CD4-positive, alpha-beta T cell treated with Interleukin-2 at 100 ng/mL for 4 hours (primary cell): ENCODE data around the gene XRCC3.
"Not testable (repeated sequence)": the region's sequence is repeated elsewhere in the genome, so short reads cannot be mapped to it uniquely, and the experiment has no call there.

Experiments used
- DNase-seq: peaks from one replicate; pipeline ENCODE4 v3.0.0-alpha.2; 2020; ENCODE audit warnings: low spot score

XRCC3 gene

DNA sequence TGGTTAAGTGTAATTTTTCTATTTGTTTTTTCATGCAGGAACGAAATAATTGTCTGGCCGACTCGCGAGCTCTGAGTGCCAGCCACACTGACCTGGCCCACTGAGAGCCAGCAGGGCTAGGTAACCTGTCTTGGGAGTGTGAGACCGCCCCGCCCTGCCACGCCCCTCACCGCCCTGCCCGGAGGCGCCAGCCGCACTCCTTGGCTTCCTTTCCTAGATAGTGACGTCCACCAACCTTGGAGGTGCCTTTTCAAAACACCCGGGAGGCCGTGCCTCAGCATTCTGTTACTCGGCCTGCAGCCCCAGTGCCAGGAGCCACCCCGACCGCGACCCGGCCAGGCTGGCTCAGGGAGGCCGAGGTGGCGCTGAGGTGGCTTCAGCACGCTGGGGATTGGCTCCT is 21.7 kb downstream of the XRCC3 start:
- no peak for DNase-seq

DNA sequence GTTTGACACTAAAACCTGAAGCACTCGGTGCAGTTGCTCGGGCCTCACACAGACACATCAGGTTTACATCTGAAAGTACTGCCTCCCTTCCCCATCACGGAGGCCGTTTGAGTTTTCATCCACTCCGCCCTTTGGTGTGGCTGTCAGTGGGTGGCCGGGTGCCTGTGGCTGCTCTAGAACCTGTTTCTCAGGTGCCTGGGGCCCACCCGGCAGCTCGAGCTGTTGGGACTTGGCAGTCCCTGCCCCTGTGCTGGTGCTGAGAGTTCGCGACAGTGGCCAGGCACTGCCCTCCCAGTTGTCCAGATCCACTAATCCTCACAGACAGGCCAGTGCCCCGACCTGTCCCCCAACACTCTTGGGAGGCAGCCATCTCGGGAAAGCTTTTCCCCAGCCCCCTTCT is 22.4 kb downstream of the XRCC3 start:
- DNase-seq = no peak

DNA sequence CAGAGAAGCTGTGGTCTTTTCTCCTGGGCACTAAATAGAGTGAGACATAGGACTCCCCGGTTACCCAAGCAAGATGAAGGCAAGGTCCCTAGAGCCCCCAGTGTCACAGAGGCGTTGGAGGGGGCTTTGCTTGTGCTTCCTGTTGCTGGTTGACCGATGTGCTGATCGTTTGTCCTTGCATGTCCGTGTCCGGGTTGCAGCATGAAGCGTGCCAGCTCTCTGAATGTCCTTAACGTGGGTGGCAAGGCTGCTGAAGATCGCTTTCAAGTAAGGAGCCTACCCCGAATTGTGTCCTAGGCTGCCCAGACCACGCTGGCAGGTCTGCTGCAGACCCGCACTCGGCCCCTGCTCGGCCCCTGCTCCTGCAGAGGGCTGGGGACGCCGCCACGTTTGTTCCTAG is 23.1 kb downstream of the XRCC3 start:
- DNase-seq = no peak

DNA sequence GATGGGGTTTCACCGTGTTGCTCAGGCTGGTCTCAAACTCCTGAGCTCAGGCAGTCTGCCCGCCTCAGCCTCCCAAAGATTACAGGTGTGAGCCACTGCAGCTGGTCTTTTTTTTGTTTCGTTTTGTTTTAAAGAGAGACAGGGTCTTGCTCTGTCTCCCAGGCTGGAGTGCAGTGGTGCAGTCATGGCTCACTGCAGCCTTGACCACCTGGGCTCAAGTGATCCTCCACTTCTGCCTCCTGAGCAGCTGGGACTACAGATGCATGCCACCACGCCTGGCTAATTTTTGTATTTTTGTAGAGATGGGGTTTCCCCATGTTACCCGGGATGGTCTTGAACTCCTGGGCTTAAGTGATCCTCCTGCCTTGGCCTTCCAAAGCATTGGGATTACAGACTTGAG is 23.6 kb downstream of the XRCC3 start:
- not testable (repeated sequence) for DNase-seq

DNA sequence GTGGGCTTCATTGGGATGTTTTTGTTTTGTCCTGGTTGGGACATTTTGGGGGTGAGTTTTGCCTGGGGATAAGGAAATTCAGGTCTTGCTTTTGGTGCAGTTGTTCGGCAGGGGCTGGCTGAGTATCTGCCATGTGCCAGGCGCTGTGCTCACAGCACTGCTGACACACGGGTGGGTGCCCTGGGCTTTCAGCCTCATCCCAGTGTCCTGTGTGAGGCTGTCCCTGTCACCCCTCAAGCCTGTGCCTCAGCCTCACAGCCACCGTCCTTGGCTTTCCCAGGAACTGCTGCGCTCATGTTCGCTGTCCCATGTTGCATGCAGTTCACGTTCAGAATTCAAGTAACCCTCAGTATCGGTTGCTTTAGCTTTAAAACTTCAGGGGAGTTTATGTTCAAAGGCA is 24.9 kb downstream of the XRCC3 start:
- DNase-seq = no peak

DNA sequence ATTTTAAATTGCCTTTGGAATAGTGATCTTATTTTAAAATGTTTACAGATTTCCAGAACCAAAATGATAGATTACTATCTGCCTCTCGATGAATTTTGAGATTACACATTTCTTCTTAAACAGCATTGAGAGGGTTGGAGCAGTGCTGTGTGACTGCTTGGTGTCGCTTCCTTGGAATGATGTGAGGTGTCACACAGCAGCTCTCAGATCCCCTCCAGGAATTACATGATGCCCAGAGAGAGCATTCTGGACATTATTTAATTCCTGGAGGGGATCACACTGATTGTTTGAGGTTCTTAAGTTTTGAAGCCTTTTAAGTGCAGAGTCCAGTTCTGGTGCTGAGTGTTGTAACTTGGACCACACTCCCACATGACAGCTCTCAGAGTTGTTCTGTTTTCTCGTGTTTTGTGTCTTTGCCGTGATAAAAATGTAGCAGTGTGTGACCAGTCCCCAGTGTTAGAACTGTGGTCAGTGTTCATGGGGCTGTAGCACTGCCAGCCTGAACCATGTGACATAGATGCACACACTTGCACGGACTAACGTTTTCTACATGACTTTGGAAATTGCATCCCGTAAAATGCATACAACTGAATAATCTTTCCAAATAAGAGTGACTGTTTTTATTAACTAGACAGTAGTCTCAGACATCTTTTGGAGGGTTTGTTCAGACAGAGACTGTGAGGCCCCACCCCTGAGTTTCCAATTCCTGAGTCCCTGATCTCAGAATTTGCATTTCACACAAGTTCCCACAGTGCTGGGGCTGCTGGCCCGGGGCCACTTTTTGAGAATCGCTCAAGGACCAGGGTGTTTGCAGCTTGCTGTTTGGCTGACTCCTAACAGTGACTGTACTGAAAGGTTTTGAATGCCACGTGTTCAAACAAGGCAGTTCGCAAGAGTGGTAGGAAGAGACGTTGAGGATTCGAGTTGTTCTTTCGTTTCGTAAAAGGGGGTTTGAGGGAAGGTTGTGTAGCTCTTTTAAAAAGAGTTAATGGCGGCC is 26.0 kb downstream of the XRCC3 start:
- DNase-seq = no peak

DNA sequence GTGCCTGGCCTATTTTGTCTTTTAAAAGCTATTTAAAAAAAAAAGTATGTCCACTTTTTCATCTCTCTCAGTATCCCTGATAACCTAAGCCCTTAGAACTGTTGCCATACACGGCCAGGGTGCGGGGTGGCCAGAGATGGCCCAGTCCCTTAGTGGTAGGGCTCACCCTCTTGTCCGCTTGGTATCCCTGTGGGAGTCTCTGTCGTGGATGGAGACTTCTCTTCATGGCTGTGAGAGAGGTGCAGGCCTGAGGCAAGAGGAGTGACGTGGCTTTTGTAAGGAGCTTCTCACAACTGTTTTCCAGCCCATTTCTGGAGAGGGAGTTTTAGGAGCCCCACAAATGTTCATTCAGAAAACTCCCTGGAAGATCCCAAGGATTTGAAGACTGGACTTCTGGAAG is 26.8 kb downstream of the XRCC3 start:
- DNase-seq = no peak

DNA sequence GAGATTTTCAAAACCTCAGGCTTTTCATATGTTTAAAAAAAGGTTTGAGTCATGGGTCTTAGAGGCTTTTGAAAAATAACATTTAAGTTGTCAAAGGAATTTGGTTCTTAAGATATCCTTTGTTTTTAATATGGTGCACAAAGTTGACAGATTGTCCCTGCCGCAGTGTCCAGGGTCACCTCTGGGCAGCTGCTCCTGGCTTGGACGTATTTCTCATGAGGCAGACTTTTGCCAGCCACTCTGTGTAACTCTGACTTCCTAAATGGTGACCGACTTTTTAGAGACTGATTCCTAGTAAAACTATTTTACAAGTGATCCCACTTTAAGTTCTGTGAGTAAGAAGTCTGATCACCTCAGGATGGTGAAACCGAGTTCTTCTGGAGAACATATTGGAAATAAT is 27.5 kb downstream of the XRCC3 start:
- DNase-seq = no peak

DNA sequence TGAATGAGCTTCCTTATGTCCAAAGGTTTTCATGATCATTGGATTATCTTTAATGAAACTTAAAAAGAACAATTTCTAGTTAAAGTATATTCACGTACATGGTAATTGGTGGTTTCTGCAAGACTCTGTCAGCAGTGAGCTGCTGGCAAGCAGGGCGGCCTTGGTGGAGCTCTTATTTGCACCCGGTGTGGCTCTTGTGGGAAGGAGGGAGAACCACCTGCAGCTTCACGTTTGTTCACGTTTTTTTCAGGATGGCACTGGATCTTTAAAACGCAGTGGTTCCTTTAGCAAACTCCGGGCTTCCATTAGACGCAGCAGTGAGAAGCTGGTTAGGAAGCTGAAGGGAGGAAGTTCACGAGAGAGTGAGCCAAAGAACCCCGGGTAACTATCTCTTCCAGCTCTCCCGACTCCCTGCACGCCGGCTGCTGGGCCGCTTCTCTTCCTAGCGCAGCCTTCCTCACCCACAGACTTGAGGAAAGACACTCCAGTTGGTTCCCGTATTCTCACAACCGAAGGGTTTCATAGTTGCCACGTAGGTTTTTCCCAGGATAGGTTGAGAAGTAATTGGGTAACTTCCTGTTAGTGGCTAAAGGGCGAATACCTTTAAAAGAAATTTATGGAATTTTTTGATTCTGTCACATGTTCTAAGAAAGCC is 28.3 kb downstream of the XRCC3 start:
- DNase-seq = no peak

DNA sequence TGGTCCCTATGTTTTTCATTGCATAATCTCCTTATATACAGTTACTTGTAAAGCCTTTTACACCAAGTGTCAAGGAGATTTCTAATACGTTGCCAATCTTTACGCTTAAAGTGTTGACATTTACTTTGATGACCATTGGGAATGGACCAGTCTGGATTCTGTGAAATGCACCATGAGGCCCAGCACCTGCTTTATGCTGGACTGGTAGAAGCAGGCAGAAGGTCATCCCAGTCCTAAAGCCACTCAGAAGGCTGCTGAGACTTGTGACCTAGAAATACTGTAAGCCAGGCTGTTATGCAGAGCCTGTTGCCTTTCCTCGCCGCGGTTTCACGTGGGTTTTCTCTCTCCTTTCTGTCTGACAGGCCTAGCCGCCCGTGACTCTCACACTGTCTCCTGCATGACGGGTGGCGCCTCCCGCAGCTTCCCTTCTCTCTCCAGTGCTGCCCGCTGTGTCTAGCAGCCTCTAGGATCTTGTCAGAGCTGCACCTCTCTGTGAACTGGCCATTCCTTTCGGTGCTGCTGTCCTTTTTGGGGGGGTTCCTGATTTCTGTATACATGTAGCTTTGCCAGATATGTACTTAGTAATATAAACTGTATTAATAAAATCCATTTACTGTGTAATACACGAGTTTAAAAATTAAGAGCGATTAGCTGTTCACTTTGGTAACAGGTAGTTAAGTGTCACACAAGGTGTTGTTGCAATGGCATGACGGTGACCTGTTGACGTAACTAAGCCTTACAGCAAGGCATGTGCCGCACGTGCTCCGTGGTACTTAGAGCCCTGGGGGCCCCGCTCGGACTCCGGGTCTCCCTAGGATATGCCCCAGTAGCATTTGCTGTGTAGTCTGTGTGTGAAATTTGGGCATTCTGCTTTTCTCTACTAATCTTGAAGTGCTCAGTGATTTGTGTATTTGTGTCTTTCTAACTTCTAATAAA is 29.7 kb downstream of the XRCC3 start:
- DNase-seq = no peak

DNA sequence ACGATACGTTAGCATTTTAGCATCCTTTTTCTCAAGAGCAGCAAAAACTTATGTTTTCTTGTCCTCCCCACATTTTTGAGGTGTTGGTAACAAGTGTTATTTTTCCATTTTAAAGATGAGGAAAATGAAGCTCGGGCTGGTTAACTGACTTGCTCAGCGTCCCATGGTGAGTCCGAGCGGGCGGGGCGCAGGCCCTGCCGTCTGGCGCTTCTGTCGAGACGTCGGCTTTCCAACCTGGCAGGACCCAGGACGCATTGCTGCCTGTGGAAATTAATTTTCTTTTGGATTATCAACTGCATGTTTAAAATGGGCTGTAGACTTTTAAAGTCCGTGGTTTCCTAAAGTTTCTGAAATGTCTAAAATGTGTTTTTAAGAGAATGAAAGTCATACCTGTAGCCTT is 30.4 kb downstream of the XRCC3 start:
- DNase-seq = no peak

DNA sequence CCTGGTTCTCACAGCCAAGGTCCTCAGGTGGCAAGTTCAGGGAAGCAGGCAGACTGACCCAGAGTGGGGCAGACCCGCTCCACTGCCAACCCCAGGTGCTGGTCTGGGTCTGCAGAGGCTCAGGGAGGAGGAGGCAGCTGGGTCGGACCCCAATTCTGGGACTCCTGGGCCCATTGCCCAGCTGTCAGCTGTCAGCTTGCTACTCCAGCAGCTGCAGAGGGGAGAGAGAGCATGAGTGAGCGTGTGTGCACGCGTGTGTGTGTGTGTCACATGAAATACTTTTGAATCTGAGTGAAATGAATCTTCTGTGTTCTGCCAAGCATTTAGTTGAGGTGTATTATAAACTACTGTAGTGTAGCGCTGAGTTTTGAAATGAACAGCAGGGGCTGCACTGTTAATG is 30.8 kb downstream of the XRCC3 start:
- no peak for DNase-seq

DNA sequence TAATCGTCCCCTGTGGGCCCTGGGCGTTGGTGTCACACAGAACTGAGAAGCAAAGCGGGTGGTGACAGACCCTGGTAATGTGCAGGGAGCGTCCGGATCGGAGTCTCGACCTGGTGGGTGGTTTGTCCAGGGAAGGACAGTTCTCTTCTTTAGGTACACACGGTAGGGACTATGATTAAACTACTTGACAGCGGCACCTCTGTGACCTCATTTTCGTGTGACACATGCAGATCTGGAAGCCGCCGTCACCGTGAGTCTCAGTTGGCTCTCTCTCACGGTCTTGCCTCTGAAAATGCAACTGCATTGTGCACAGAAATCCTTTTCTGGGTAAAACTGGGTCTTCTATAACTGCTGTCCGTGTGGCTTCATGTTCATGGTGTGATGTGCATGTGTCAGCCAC is 32.1 kb downstream of the XRCC3 start:
- no peak for DNase-seq

DNA sequence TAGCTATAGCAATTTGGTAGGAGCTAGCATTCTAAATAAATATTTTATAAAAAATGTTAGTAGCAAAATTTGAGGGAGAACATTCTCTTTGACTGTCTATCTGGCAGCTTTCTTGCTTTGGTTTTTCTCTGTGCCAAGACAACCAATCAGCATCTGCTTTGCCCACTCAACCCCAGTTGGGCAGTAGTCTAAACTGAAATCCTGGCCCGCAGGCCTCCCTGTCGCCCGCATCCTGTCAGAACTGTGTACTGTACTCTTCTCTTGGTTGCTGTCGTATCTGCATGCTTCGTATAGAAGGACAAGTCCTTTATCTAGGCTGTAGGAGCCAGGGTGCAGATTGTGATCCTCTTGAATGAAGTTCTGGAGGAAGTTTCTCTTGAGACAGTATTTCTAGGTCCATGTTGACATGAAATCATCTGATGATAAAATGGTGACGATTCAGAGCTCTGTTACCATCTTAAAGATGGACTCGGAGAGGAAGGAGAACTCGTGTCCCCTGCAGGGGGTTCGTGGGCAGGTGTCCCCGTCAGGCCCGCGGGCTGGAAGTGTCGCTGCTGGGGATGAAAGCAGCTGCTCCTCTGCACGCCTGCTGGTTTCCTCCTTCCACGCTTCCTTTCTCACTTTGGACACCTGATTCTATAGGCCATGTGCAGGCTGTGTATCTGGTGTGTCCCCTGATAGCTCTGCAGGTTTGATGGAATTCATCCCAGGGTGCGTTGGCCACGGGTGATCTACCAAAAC is 34.6 kb downstream of the XRCC3 start:
- no peak for DNase-seq

DNA sequence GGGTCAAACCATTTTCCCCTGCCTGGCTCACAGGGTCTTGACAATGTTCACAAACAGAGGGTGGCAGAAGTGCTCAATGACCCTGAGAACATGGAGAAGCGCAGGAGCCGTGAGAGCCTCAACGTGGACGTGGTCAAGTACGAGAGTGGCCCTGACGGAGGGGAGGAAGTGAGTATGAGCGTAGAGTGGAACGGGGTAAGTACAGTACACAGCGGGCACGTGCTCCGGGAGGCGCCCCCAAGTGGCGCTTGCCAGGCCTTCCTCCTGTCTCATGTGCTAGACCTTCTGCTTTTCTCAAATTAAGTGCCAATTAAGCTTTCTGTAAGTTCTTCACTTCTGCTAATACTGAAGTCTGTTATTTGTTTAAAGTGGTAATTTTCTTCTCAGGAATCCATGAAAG is 35.9 kb downstream of the XRCC3 start:
- peak; percentile 27 for DNase-seq

DNA sequence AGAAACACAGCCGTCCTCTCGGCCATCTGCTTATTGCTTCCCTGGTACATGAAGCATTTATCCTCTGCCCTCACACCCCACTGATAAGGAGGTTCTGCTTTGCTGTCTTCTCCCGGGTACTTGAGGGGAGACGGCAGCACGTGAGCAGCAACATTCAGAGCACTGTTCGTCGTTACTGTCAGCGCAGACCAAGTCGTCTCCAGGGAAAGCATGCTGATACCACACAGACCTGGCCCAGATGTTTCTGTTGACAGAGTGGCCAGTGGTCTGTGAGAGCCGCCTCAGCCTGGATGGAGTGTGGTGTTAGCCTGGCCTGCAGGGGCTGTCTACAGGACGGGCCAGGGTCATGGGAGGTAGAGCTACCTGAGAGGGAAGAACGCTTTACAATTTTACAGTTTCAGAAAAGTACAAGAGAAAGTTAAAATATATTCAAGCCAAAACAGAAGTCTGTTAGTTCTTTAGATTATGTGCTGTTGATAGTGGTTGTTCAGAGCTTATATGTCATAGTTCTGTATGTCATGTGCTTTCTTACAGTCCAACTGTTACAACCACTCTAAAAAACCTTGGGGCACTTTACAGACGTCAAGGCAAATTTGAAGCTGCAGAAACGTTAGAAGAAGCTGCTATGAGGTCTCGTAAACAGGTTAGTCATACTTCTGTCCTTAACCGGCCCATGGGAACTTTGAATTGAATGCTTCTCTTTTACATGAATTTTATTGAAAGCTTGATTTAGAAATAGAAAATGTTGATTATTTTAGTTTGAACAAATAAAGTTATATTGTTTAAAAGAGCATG is 38.2 kb downstream of the XRCC3 start:
- no peak for DNase-seq

DNA sequence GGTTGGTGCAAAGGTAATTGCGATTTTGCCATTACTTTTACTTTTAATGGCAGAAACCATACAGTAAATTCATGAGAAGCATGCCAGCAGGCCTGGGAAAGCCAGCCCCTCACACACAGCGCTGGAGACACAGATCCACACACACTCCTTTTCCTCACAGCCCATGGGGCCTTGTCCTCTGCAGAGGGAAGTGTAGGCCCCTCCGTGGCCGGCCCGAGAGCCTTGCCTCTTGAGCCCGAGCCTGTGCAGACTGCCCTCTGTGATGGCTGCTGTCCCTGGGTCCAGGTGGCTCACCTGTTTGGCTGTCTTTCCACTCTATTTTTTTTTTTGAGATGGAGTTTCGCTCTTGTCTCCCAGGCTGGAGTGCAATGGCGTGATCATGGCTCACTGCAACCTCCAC is 39.3 kb downstream of the XRCC3 start:
- no peak for DNase-seq

DNA sequence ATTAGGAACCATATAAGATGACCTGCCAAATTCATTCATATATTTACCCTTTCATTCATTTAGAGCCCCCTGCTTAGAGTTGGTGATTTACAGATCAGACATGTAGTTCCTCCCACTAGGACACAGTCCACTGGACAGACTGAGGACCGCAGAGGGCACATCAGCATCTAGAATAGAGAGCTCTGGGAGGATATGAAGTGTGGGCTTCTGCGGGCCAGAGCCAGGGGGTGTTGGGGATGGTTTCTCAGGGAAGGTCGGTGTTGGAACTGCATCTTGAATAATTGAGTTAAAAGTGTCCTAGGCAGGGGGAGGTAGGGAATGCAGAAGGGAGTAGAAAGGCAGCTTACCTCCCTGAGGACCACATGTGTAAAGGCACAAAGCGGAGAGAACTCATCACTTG is 43.3 kb downstream of the XRCC3 start:
- DNase-seq = no peak

DNA sequence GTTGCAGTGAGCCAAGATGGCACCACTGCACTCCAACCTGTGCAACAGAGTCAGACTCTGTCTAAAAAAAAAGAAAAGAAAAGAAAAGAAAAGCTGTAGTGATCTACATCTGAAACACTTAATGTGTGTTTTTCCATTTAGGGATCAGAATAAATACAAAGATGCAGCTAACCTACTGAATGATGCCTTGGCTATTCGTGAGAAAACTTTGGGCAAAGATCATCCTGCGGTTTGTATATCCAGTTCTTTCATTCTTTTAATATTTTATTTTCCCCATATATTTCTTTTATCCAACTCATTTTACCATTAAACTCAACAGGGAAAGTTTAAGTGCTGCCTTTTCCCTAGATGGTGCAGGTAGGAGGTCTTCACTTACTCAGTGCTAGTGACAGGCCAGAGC is 45.9 kb downstream of the XRCC3 start:
- no peak for DNase-seq

DNA sequence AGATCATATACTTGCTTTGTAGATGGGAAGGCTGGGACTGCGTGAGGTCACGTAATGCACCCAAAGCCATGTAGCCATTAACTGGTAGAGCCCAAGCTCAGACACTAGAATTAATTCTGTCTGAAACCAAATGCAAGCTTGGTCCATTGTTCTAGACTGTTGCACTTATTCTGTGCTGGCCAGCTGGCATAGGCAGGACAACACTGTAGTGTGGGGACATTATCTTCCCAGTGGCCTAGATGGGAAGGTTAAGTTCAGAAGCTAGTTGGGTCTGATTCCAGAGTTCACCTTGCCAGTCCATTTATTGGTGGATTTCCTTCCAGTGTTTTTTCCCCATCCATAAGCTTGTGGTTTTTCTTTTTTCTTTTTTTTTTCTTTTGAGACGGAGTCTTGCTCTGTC is 47.1 kb downstream of the XRCC3 start:
- DNase-seq = no peak

DNA sequence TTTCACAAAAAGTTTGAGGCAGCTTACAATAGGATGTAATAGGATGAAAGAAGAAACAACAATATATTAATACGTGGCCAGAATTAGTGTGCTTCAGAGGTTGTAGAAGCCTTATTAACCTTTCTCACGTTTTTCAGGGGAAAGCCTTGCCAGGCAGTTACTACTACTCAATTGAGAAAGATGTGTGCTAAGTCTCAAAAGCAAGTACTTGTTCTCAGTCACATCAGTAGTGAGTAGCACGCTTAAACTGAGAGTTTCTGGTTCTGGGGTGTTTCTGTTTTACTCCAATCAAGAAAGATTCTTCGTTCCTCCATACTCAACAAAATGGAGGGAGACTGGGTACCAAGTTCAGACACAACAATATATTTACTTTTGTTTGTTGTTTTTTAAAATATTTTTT is 47.6 kb downstream of the XRCC3 start:
- no peak for DNase-seq
